GM13977 (cell line): ENCODE data around the gene MTA1.

Source experiments
- DNase-seq: peaks from one replicate; pipeline ENCODE4 v3.0.0; 2012; ENCODE audit warnings: low spot score
- CTCF ChIP-seq: IDR thresholded peaks from 2 replicates; pipeline ENCODE4 v1.5.1; 2012; ENCODE audit warnings: mild to moderate bottlenecking, control low read depth; ENCODE audit not compliant: insufficient read depth; ENCODE audit errors: extremely low read depth, missing control alignments
- in situ Hi-C: fragments of 300-500 bp; cut with MboI; formaldehyde crosslinking; loops from one replicate; pipeline ENCODE4 v1.12.0; 2022; ENCODE audit warnings: low sequenced_read_pairs, low pct_unique_long_range_greater_than_20kb, mixed read lengths, inconsistent platforms; ENCODE audit not compliant: unreplicated experiment

Gene MTA1

GRCh38 chr14:105519946-105520698, 100.5 kb downstream of the MTA1 start:
- no peak for TF ChIP-seq CTCF
- DNase-seq: no peak
- in situ Hi-C loops: loop anchor here (25.0 kb wide), 1 partner anchor 408 kb away; no protein-coding TSS in a partner anchor
